Thyroid gland (tissue), 4 donors: Measurements from ENCODE around the gene TYMP. TPM values are rescaled to one million over a fixed set of nuclear protein-coding genes. Genes with fewer than 3 reads are reported as not detected.

Experiments used
- DNase-seq, 2 donors: peaks; one replicate each; pipeline ENCODE4 v3.0.0-alpha.2; 2019
- H3K27ac ChIP-seq, 3 donors: fragments of 200-600 bp; sonication (generic); 1 replicate in 2 of 3; 2 replicates in 1 of 3; pipeline ENCODE4 v1.5.1; 2016 to 2019; ENCODE audit warnings: mild to moderate bottlenecking in 1 of 3, moderate library complexity in 1 of 3
- H3K27me3 ChIP-seq: fragments of 200-600 bp; sonication (generic); one replicate; pipeline ENCODE4 v1.5.1; 2019
- H3K36me3 ChIP-seq, 2 donors: fragments of 200-600 bp; sonication (generic); one replicate each; pipeline ENCODE4 v1.5.1; 2016 to 2019
- H3K4me1 ChIP-seq, 2 donors: fragments of 200-600 bp; sonication (generic); one replicate each; pipeline ENCODE4 v1.5.1; 2017 to 2019
- H3K4me3 ChIP-seq, 3 donors: fragments of 200-600 bp; sonication (generic); replicated peaks in 1 of 3; 1 replicate in 2 of 3; 2 replicates in 1 of 3; pipeline ENCODE4 v1.5.1; 2016; ENCODE audit warnings: mild to moderate bottlenecking in 1 of 3
- H3K9me3 ChIP-seq: fragments of 200-600 bp; sonication (generic); one replicate; pipeline ENCODE4 v1.5.1; 2017
- POLR2A ChIP-seq, 2 donors: fragments of 450-650 bp; IDR thresholded peaks; one replicate each; pipeline ENCODE4 v1.6.1; 2017; ENCODE audit warnings: antibody characterized with exemption in 2 of 2, mild to moderate bottlenecking in 2 of 2, moderate library complexity in 1 of 2
- WGBS, 2 donors: methylation state at CpG; one replicate each; pipeline ENCODE4 v1.1.5; 2017; 5-methylcytosine and 5-hydroxymethylcytosine counted together
- intact Hi-C: fragments of 100-400 bp; cut with DNase I; formaldehyde crosslinking; loops from one replicate; pipeline ENCODE4 v1.15.1; 2023
- total RNA-seq, 4 donors: library from RNA; depleted of rRNA; stranded (reverse); fragments of >200 nt; gene quantifications; one replicate each; pipeline ENCODE4 v1.2.3, GENCODE V29; 2016
- TF ChIP-seq, protein P1 (sequence below), 6 experiments: fragments of 200-600 bp in 3 of 6; fragments of 450-650 bp in 3 of 6; sonication (generic) in 3 of 6; IDR thresholded peaks; one replicate each; pipeline ENCODE4 v1.5.1; 2016 to 2019; ENCODE audit warnings: antibody characterized with exemption in 6 of 6, mild to moderate bottlenecking in 2 of 6, inconsistent platforms in 1 of 6, moderate library complexity in 1 of 6

TYMP gene
- total RNA-seq, 4 donors from 2014 or later = 28.0 to 61.0 (median 33.6) TPM

DNA sequence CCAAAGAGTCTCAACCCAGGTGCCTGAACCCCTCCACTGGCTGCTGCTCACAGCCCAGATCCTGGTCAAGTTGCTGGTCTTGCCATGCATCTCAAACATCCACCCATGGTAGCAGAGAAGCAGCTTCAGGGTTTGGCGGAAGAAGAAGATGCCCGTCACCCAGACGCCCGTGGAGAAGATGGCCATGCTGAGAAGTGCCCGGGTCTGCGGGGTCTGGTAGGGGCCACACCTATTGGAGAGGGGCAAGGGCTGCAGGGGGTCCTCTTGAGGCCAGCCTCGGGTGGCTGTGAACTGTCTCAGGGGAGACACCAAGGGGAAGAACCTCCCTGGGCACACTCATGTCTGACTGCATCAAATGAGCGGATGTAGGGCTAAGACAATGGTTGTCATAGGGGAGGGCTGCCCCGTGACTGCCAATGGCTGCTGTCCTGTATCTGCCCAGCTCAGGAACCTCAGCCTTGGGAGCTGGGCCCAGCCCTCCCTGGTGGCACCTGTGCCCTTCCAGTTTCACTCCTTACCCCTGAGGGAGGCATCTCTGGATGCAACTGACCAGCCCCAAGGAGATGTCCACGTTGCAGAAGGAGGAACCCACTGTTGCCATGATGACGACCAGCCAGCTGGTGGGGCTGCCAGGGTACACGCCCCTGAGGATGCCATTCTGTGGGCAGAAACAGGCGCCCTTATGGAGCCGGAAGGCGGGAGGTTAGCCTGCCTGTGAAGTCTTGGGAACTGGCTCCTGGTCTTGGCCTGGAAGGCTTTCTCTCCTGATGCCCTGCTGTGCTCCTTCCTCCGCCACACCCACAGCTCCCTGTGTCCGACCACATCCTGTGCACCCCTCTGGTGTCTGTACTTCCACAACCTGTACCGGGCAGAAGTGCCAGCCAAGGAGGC is 47.2 kb upstream of the TYMP start:
- Histone ChIP-seq H3K4me1 (peaks cover 13 to 28% of the 10 kb centered on the region in 2 donors), H3K27ac (no peak overlapping the region), H3K9me3 (no peaks in the 10 kb centered on the region), H3K36me3 (no peaks in the 10 kb centered on the region), H3K4me3 (no peak overlapping the region), H3K27me3 (no peaks in the 10 kb centered on the region)
- TF ChIP-seq, protein P1, sequence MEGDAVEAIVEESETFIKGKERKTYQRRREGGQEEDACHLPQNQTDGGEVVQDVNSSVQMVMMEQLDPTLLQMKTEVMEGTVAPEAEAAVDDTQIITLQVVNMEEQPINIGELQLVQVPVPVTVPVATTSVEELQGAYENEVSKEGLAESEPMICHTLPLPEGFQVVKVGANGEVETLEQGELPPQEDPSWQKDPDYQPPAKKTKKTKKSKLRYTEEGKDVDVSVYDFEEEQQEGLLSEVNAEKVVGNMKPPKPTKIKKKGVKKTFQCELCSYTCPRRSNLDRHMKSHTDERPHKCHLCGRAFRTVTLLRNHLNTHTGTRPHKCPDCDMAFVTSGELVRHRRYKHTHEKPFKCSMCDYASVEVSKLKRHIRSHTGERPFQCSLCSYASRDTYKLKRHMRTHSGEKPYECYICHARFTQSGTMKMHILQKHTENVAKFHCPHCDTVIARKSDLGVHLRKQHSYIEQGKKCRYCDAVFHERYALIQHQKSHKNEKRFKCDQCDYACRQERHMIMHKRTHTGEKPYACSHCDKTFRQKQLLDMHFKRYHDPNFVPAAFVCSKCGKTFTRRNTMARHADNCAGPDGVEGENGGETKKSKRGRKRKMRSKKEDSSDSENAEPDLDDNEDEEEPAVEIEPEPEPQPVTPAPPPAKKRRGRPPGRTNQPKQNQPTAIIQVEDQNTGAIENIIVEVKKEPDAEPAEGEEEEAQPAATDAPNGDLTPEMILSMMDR (IDR thresholded peaks at IDR 0.05) = no peak
- no peak for TF ChIP-seq POLR2A (IDR thresholded peaks at IDR 0.05)
- intact Hi-C loops = no loop called here
- DNase-seq = no peak
- WGBS, 2 donors = 89 to 91% methylated on average over 17 to 18 of the region's 18 CpGs

DNA sequence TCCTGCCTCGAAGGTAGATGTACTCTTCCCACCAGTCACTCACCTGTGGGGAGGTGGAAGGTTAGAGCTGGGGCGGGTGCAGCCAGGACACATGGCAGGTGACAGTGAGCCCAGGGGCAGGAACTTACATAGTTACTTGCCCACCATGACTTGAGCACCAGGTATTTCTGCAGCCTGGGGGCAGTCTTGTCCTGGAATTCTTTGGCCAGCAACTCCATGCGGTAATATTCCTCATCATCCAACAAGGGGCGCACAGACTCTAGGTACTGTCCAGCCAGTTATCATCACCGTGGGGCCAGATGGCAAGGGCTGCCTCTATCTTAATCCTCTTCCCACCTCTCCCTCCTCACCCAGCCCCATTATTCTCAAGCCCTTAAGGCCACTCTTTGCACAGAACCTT is 46.3 kb upstream of the TYMP start:
- whole genome bisulfite sequencing, 2 donors = 70 to 76% methylated on average over 5 of the region's 5 CpGs
- intact Hi-C loops = no loop called here

DNA sequence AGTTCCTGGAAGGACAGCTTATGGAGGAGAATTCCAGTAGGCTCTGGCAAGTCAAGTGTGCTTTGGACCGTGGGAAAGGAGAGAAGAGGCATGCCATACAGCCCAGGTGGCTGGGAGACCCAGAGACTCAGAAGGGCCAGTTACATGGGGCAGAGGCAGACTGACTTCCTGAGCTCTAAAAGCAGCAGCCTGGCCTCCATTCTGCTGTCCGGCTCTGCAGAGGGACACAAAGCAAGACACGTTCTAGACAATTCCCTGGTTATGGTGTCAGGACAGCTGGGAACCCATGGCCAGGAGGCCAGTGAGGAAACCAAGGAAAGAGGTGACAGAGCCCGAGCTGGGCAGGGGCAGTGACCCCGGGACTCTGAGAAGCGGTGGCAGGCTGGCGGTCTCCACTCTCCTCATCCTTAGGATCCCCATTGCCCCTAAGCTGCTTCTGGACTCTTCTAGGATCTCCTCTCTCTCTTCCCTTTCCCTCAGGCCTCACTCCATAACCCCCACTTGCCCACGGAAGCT is 45.7 kb upstream of the TYMP start:
- no peaks in the 10 kb centered on the region for H3K27me3 ChIP-seq
- no peaks in the 10 kb centered on the region for H3K9me3 ChIP-seq
- WGBS, 2 donors = 85 to 90% methylated on average over 8 of the region's 8 CpGs
- no peak overlapping the region for H3K27ac ChIP-seq
- TF ChIP-seq, protein P1 (IDR thresholded peaks at IDR 0.05) = no peak
- no peak for TF ChIP-seq POLR2A (IDR thresholded peaks at IDR 0.05)
- peaks cover 5 to 7% of the 10 kb centered on the region in 2 donors for H3K36me3 ChIP-seq
- H3K4me3 ChIP-seq = no peak overlapping the region
- H3K4me1 ChIP-seq = peaks cover 3 to 22% of the 10 kb centered on the region in 2 donors
- DNase-seq = no peak
- intact Hi-C loops = no loop called here

More for the DNA sequence above, 46.3 kb upstream of the TYMP start:
- TF ChIP-seq POLR2A (IDR thresholded peaks at IDR 0.05) = no peak
- TF ChIP-seq, protein P1 (IDR thresholded peaks at IDR 0.05) = no peak
- no peaks in the 10 kb centered on the region for H3K27me3 ChIP-seq
- no peak overlapping the region for H3K27ac ChIP-seq
- H3K9me3 ChIP-seq = no peaks in the 10 kb centered on the region
- H3K36me3 ChIP-seq = peaks cover under 1 to 5% of the 10 kb centered on the region in 2 donors
- peaks cover 5 to 18% of the 10 kb centered on the region in 2 donors for H3K4me1 ChIP-seq
- no peak for DNase-seq
- H3K4me3 ChIP-seq = no peak overlapping the region

DNA sequence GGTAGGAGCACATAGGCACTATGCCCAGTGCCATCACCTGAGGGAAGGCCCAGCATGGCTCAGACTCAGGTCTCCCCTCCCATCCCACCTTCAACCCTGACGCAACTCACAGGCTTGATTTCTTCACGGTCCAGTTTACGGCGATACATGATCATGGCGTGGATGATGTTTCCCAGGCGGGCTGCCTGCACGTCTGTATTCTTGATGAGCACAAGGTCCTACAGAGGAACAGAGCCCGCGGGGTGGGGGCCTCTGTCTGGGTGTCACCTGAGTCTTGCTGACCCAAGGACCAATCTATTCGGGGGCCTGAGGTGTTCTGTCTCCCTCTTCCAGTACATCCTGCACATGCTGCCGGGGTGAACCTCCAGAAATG is 44.6 kb upstream of the TYMP start:
- TF ChIP-seq, protein P1 (IDR thresholded peaks at IDR 0.05) = no peak
- TF ChIP-seq POLR2A (IDR thresholded peaks at IDR 0.05) = no peak
- intact Hi-C loops = no loop called here
- Histone ChIP-seq H3K27me3 (no peaks in the 10 kb centered on the region), H3K9me3 (no peaks in the 10 kb centered on the region), H3K36me3 (peaks cover 5 to 7% of the 10 kb centered on the region in 2 donors), H3K4me1 (peaks cover 12 to 31% of the 10 kb centered on the region in 2 donors), H3K27ac (no peak overlapping the region), H3K4me3 (no peak overlapping the region)
- 96 to 97% methylated on average over 11 of the region's 11 CpGs for WGBS, 2 donors
- no peak for DNase-seq
